GM06990 (cell line): Measurements from ENCODE around the gene ZFP3.
"Not testable (repeated sequence)": the region's sequence is repeated elsewhere in the genome, so short reads cannot be mapped to it uniquely, and the experiment has no call there.

ENCODE experiments used
- DNase-seq: peaks from one replicate; pipeline ENCODE4 v3.0.0-alpha.2; 2011; ENCODE audit not compliant: insufficient read length; ENCODE audit errors: extremely low read depth
- H3K27me3 ChIP-seq: replicated peaks from 2 replicates; pipeline ENCODE4 v1.6.0; 2011; ENCODE audit warnings: low read length; ENCODE audit not compliant: control insufficient read depth, insufficient read depth
- H3K36me3 ChIP-seq: 2 replicates; pipeline ENCODE4 v1.5.1; 2011; ENCODE audit warnings: low read length; ENCODE audit not compliant: control insufficient read depth, insufficient read depth
- H3K4me3 ChIP-seq: replicated peaks from 2 replicates; pipeline ENCODE4 v1.5.1; 2011; ENCODE audit warnings: low read depth, mild to moderate bottlenecking, control low read depth, low read length
- TF ChIP-seq, protein P1 (sequence below): IDR thresholded peaks from 2 replicates; pipeline ENCODE4 v1.5.1; 2011; ENCODE audit warnings: low read length, control low read depth, mild to moderate bottlenecking, inconsistent platforms; ENCODE audit not compliant: insufficient read depth, poor library complexity, severe bottlenecking

The ZFP3 gene

DNA sequence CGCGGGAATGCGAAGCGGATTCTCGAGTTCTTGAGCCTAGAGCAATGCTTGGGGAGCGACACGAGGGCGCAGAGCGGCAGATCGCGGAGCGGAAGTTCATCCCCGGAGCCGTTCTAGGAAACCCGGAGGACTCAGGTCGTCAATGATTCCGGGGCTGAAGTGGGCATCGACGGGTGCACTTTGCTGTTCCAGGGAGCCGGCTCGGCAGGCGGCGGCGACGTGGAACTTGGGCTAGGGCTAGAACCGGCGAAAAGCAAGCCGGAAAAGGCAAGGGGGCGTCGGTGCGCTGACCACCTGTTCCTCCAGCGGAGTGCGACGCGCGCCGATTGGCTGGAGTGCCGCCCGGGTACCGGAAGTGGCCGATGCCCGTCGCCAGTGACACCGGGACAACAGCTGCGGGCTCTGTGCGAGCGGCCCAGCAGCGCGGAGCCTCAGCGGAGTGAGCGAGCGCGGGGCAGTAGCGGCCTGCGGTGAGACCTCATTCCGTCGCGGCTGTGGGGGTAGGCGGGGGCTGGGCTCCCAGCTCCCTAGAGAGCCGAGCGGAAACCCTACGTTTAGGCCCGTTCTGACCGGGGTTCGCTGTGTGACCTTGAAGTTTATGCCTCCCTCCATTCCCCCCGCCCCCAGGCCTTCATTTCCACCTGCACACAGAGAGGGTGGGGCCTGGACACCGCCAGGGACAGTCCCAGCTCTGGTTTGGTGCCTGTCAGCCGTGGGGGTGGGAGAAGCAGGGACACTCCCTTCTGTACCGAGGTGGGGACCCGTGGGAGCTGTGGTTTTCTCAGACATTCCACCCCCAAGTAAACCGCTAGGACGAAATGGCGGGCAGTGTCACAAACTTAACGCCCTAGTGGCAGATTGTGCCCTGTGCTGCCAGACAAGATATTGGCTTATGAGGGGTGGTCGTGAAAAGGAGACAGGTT is at the start of gene ZFP3:
TSS of gene ZFP3 (plus strand) at position 362 of the 923 bp plus-strand sequence. CDS start 13,038 bp downstream, outside the sequence.
- Histone ChIP-seq H3K27me3 (no peaks in the 10 kb centered on the region), H3K36me3 (peaks cover 2% of the 10 kb centered on the region), H3K4me3 (peak within 1 kb of the TSS; percentile 78)
- TF ChIP-seq, protein P1, sequence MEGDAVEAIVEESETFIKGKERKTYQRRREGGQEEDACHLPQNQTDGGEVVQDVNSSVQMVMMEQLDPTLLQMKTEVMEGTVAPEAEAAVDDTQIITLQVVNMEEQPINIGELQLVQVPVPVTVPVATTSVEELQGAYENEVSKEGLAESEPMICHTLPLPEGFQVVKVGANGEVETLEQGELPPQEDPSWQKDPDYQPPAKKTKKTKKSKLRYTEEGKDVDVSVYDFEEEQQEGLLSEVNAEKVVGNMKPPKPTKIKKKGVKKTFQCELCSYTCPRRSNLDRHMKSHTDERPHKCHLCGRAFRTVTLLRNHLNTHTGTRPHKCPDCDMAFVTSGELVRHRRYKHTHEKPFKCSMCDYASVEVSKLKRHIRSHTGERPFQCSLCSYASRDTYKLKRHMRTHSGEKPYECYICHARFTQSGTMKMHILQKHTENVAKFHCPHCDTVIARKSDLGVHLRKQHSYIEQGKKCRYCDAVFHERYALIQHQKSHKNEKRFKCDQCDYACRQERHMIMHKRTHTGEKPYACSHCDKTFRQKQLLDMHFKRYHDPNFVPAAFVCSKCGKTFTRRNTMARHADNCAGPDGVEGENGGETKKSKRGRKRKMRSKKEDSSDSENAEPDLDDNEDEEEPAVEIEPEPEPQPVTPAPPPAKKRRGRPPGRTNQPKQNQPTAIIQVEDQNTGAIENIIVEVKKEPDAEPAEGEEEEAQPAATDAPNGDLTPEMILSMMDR: no peak
- peak; percentile 95 for DNase-seq

DNA sequence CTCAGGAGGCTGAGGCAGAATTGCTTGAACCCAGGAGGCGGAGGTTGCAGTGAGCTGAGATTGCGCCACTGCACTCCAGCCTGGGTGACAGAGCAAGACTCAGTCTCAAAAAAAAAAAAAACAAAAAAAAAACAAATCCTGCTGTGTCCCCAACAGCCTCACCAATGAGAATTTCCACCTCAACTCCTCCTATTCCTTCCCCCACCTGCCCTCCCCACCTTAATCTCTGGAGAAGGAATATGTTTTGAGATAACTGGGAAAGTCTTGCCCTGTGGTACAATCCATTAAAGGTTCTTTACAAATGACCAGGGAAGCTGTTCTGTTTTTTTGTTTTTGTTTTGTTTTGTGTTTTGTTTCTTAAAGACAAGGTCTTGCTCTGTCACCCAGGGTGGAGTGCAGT is 48.1 kb upstream of the ZFP3 start:
- DNase-seq, H3K36me3 ChIP-seq, H3K4me3 ChIP-seq, H3K27me3 ChIP-seq: not testable (repeated sequence)

DNA sequence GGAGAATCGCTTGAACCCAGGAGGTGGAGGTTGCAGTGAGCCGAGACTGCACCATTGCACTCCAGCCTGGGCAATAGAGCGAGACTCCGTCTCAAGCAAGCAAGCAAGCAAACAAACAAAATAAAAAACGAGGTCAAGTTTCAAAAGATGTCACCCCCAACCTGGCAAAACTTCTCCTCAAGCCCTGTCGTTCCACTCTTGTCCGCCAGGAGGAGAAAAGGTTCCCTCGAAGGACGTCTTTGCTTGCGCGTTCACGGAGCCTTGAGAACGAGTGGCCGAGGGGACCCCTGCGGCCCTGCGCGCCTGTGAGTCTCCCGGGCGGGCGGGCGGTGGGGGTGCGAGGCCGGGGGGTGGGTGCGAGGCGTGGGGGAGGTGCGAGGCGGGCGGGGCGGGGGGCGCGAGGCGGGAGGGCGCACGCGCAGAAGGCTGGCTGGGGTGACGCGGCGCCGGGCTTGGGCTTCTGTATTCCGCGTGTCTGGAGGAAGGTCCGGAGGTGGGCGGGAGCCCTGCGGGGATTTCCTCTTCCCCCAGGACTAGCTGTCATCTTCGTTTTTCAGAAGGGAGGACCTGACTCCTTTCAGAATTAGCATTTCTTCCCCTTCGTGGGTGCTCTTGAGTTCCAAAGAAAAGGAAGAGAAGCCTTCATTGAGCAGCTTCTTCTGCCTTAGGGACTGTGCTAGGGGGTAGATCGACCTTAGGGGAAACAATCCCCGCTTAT is 46.7 kb upstream of the ZFP3 start:
- Histone ChIP-seq H3K27me3 (no peaks in the 10 kb centered on the region), H3K36me3 (no peaks in the 10 kb centered on the region), H3K4me3 (peak overlapping the region; percentile 54)
- peak; percentile 84 for DNase-seq
- TF ChIP-seq, protein P1: peak; percentile 80

DNA sequence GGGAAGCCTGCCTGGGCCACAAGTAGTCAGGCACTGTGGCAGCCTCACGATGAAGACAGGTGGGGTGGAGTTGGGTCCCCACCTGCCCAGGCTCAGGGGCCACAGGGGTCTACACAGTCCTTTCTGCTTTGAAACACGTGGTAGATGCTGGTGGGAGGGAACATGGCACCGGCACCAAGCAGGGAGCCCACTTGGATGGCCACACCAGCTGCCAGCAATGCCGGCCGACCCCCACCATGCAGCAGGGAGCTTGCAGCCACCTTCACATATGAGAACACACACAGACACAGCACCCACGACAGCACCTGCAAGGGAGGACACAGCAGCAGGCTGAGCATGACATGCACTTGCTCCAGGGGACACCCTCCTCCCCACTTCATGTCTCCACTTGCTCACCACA is 45.4 kb upstream of the ZFP3 start:
- no peak overlapping the region for H3K4me3 ChIP-seq
- DNase-seq: no peak
- H3K36me3 ChIP-seq: no peaks in the 10 kb centered on the region
- TF ChIP-seq, protein P1: no peak
- H3K27me3 ChIP-seq: no peaks in the 10 kb centered on the region

DNA sequence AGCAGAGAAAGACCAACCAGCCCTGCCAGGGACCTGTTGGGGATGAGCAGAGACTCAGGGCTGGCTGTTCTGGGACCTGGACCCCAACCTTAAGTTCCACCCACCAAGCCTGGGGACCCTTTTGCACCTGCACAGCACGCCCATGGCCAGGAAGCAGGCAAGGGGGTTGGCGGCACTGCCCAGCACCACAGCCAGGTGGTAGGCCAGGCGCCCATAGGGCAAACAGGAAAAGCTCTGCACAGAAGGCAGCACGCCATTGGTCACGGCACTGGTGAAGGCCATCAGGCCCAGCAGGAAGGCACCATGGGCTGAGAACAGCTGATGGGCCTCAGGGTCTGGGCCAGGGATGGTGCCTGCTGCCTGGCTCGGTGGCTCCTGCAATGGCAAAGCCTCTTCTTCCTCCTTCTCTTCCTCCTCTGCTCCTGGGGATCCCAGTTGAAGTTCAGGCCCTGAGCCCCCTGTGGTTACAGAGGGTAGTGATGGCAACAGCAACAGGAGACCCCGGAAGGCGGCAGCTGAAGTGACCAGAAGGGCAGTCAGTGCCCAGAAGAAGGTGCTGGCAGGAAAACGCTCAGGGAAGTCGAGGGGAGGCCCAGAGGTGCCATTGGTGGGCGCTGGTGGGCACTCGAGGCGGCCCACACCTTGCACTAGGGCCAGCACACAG is 44.8 kb upstream of the ZFP3 start:
- H3K36me3 ChIP-seq: no peaks in the 10 kb centered on the region
- no peak for DNase-seq
- TF ChIP-seq, protein P1: no peak
- no peaks in the 10 kb centered on the region for H3K27me3 ChIP-seq
- no peak overlapping the region for H3K4me3 ChIP-seq

DNA sequence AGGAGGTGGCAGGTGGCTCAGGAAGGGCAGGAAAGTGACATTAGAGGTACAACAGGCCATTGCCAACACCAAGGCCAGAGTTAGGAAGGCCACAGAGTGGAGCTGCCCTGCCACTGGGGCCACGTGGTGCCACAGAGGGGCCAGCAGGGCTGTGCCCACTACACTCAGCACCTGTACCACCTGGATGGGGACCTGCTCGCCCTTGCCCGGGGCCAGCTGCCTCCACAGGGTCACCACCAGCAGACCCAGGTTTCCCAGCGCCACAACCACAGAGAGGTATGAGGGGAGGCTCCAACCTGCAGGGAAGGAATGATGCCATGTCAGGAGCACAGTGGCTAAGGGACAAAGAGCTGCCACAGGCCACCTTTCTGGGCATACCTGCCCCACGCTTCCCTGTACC is 44.2 kb upstream of the ZFP3 start:
- no peaks in the 10 kb centered on the region for H3K27me3 ChIP-seq
- no peaks in the 10 kb centered on the region for H3K36me3 ChIP-seq
- TF ChIP-seq, protein P1: no peak
- no peak for DNase-seq
- no peak overlapping the region for H3K4me3 ChIP-seq
